ENCODE data around the gene RNASET2.
"Not testable (repeated sequence)": the region's sequence is repeated elsewhere in the genome, so short reads cannot be mapped to it uniquely, and the experiment has no call there.

RNASET2 gene

DNA sequence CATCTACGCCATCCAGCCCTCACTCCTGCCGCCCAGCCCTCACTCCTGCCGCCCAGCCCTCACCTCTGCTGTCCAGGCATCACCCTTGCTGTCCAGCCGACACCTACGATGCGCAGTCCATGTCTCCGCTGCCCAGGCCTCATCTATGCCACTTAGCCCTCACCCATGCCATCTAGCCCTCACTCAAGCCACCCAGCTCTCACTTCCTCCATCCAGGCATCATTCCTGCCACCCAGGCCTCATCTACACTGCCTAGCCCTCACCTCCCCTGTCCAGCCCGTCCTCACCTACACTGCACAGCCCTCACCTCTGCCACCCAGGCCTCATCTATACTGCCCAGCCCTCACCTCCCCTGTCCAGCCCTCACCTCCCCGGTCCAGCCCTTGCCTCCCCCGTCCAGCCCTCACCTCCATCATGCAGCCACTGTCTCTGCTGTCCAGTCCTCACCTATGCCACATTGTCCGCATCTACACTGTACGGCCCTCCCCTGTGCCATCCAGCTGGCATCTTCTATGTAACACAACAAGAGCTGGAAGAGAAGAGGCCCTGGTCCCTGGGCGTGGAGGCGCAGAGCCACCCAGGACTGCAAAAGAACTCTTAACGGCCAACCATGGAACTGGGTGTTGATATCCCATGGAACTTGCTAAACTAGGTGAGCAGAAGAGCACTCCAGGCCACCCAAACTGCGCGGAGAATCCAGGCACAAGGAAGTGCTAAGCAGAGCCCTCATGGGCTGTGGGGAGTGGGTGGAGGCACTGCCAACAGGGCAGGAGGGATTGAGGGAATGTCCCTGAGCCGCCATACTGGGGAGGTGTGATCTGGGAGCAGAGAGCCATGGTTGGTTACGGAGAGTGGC is 31.0 kb downstream of the RNASET2 start:
- no peak for DNase-seq

DNA sequence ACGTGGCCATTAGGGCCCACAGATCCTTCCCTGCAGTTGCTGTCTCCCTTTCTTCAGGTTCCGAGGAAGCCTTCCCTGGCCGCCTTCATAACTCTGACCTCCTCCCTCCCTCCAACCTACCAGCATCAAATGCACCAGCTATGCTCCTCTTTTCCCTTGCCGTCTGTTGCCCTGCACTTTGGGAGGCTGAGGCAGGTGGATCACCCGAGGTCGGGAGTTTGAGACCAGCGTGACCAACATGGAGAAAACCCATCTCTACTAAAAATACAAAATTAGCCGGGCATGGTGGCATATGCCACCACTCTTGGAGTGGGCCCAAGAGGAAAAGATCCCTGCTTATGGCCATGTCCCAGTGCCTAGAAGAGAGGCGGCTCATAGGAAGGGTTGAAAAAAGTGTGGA is 31.8 kb downstream of the RNASET2 start:
- DNase-seq, result no peak

DNA sequence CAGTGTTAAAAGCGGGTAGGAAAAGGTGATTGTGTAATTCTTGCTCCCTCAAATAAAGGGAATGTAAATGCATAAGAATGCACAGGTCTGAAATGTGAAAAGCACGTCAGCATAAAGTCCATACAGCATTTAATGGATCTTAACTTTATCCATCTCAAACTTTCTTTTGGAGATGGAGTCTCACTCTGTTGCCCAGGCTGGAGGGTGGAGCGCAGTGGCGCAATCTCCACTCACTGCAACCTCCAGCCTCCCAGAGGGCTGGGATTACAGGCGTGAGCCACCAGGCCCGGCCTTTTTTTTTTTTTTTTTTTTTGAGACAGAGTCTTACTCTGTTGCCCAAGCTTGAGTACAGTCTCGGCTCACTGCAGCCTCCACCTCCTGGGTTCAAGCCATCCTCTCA is 33.4 kb downstream of the RNASET2 start:
- no peak for DNase-seq

DNA sequence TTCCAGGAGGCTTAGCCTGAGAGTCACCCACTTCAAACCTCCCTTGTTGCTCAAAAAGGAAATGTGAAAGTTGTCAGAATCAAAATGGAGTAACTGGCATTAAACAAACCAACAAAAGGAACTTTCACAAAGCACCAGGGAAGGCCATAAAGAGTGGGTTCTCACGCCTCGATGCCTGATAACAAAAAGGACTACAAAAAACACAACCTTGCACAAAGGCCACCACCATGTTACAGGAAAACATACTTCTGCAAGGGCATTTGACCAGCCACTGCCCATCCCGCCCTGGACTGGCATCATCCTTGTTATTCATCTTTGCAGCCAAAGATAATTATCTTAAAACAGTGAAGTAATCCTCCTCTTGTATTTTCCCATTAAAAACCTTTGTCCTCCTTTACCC is 34.8 kb downstream of the RNASET2 start:
- no peak for DNase-seq

DNA sequence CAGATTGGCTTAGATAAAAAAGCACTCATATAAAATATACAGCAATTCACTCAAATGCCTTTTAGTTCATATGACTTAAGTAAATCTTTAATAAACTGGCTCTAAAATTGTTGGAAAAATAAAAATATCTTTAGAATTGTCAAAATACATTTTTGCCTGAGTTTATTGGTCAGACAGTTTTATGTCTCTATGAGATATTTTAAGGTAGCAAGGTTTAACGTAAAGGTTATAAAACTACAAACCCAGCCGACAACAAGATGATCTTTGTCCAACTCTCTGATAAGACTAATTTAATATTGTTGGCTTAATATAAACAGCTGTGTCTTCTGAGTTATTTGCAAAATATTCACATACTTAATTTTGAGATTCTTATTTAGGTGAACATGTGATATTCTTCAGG is 39.5 kb downstream of the RNASET2 start:
- DNase-seq, result no peak

DNA sequence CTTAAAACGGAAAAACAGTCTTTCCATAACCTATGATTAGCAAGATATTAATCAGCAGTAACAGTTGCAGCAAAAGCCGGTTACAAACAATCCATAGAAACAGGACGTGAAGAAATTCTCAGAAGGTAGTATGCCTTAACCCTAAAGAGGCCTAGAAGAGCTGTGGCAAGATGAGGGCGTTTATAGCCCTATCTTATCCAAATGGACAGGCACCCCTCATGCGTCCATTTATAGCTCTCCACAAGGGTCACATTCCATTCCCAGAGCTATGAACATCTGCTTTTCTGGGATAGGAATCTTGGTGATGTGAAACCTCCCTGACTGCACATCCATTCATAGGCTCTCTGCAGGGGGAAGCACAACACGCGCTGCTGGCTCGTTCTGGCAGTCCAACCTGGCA is 40.9 kb downstream of the RNASET2 start:
- not testable (repeated sequence) for DNase-seq

DNA sequence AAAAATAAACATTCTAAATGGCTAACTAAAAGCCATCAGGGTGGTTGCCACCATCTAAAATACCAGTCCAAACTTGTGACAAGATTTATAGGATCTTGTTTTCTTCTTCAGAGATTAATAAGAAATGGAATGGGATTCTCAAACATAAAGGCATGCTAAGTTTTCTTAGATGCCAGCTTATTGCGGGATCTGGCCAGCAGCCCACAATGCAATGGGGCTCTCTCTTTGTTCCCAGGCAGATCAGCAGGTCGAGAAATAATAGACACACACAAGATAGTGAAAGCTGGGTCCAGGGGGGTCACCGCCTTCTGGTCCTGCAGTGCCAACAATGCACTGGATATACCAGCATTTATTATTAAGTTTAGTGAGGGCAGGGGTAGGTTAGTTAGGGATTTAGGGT is 41.4 kb downstream of the RNASET2 start:
- not testable (repeated sequence) for DNase-seq

DNA sequence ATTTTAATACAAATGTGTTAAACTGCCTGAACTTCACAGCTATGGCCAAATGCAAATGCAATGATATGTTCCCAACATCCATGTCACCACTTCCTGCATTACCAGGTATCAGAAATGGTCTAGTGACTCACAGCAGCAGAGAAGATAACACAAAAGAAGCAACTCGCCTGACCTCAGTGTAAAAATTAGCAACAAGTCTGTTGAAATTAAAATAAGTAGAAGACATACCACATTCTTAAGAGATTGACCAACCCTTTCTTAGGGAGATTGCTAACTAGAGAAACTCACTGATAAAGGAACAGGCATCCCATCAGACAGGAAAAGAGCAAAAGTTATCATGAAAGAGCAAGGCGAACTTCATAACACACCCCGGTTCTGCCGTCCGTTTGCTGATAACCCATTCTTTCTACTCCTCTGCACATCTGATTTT is 45.1 kb downstream of the RNASET2 start:
- DNase-seq, result no peak

DNA sequence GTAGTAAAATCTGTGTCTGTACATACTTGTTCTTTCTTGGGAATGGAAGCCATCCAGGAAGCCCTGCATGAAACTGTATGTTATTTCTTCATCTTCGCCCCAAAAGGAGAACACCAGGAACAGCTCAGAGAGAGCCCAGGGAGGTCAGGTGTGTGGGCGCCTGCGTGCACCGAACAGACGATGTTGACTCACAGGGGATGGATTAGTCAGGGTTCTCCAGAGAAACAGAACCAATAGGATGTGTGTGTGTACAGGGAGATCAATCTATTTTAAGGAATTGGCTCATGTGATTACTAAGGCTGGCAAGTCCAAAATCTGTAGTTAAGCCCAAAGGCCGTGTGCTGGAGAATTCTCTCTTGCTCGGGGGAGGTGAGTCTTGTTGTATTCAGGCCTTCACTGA is 45.7 kb downstream of the RNASET2 start:
- DNase-seq, result no peak

DNA sequence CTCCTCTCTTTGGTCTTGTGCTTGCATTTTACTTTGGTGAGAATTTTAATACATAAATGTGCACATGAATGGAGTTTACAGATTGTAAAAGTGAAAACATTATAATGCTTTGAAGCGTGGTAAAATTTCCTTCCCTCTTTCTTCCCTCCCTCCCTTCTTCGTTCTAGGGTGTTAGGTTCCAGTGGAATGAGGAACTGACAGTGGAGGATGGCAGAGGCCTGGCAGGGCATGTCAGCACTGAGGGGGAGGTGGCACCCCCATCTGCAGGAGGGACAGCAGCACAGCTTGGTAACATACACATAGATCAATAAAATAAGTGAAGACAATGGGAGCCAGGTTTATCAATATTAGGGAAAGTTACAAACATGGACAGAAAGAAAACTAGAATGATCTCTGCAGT is 47.5 kb downstream of the RNASET2 start:
- DNase-seq, result no peak

DNA sequence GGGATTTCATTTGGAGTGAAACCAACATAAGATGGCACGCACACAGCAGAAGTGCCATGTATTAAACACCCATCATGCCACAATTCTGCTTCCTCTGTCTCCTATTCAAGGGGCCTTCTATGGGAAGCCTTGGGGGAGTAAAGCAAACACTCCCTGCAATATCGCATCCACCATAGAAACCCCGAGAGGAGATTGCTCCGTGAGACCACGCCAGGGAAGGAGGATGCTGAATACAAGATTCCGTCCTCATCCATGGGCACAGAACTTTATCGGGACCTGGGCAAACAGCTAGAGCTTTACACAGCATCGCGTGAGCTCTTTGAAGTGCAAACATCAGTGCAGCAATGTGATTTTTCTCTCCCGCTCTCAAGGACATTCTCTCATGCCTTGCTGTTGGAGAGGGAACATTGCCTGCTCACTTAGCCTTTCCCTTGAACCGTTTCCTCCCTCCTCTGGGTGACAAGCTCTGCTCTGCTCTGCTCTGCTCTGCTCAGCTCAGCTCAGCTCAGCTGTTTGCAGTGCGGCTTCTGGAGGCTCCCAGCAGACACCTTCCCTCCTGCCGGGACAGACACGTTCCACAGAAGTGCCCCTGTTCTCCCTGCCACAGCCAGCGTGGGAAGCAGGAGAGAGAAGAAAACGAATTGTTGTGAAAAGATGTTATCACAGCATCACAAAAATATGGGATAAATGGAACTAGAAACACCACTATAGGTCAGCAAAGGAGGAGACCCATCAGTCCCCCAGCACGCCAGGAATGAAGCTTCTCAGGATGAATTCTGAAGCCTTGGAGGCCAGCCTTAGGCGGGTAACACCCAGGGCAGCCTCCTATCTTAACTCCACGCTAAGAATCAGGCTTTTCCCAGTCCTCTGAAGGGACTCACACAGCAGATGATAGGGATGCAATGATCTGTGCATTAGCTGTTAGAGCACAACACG is 48.2 kb downstream of the RNASET2 start:
- no peak for DNase-seq

DNA sequence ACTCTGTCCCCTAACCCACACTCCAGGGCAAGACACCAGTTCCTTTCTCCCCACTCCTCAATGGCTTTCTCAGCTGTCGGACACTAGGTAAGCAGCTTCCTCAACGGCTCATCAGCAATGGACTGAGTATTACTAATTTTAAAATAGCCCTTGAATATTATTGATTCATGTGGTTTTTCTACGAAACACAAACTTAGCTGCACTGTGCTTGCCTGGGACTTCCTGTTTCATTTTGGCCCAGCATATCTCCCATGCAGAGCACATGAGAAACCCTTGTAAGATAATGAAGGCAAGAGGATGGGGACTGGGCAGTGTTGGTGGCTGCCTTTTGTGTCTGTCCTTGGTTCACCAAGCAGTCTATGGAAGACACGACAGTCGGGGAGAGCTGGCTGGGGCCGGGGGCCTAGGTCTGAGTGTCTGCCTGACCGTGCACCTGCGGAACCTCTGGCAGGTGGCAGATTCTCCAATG is 48.9 kb downstream of the RNASET2 start:
- no peak for DNase-seq

DNA sequence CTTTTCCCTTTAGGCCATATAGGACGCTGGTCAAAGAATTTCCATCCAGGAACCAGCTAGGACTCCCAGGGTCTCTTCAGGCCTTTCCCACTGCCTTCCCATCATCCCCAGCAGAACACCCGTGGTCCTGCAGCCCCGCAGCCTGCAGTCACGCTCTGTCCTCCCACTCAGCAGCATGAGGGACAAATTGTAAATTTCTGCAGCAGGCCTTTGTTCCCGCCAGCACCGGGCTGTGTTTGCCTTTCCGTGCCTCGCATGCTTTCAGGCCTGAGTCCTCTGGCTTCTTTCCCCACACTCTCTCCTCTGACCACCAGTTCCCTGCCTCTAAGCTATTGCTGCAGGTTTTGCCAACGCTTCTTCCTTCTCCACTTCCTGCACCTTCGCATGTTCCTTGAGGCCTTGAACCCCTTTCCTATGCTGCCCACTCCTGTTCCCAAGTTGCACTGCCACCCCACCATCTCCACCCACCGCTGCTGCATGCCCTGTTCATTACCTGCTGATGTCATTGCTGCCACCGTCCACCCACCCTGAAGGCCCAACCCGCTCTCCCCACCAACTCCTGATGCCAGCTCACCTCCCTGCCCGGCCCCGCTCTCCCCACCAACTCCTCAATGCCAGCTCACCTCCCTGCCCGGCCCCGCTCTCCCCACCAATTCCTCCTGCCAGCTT is 49.8 kb downstream of the RNASET2 start:
- DNase-seq, result no peak

DNA sequence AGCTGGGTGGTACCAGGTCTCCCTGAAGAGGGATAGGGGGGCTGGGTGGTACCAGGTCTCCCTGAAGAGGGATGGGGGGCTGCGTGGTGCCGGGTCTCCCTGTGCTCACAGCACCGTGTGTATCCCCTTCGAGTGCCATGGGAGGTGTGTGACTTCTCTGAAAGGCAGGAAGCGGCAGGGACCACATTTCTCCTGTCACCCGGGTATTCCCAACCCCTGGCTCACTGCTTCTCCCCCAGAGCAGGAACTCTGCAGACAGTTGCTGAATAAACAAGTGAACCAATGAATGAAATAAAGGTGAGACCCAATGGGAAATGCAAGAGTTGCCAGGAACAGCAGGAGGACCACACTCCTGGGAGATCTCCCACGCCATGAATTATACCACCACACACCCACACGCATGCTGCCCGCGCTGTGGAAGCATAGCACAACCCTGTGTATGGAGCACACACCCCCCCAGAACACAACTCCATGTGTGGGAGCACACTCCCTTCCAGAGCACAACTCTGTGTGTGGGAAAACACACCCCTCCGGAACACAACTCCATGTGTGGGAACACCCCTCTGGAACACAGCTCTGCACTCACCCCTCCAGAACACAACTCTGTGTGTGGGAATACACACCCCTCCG is 50.7 kb downstream of the RNASET2 start:
- no peak for DNase-seq

DNA sequence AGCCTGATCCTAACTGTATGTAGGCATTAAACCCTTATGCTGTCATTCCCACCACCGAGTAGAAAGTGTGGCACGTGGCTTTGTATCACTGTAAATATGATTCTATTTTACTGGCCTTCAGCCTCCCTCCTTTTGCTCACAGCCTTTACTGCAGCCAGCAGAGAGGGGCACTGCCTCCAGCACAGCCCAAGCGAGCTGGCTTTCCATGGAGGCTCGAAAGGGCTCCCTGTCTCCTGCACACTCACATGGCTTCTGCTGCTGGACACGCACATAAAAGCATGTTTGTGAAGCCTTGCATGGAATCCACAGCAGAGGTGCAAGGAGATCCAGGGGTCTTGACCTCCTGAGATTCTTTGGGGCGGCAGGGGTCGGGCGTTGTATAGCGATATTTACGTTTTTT is 51.3 kb downstream of the RNASET2 start:
- no peak for DNase-seq

DNA sequence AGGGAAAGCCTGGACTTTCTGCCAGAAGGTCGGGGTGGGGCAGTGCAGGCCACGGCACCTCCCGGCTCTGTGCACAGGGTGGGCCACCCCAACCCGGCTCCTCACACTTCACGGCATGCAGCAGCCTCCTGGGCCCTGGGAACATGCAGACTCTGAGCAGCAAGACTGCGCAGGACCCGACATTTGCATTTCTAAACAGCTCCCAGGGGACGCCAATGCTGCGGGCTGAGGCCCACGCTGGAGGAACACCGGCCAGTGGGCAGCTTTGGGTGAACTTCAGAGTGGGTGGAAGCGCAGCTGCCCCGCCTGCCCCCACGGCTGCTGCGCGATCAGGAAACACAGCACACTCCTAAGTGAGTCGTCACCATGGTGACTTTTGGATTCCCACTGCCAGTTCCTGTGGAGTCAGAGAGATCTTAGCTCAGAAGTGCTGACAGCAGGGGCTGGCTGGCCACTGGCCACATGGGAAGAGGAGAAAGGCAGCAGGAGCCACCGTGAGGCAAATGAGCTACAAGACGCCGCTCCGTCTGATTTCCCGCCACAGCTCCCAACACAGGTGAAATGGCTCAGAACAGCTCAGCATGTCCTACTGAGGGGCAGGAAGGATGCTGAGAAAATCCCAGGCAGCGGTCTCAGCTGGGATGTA is 52.1 kb downstream of the RNASET2 start:
- DNase-seq, result no peak

DNA sequence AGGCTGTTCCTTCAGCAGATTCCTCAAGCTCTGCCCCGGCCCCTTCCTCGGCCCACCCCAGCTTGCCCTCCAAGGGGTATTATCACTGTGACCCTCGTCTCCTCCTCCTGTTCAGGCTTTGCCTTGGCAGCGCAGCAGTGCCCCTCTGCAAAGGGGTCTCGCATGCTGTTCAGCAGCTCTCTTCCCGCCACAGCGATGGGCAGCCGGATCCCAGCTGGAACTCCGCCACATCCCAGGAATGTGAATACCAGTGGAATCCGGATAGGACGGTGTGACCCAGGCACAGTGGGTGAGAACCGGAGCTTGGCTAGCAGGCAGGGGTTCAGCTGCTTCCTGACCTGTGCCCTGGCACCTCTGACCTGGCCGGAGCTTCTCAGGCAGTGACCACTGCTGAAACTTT is 52.9 kb downstream of the RNASET2 start:
- no peak for DNase-seq

DNA sequence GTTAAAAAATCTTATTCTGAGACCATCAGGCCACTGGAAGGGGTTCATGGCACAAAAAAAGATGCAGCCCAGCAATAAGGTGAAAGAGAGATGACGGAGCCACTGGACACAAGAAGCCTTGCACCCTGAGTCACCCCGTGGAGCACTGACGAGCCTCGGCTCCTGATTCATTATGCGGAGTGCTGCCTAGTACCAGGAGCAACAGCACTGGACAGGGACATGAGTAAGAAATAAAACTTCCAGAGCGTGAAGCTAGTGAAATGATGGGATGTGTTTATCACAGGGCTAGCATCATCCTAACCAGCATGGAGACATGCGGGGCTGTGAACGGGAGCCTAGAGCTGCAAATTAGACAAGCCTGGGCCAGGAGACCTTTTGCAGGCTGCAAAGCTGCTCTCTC is 53.3 kb downstream of the RNASET2 start:
- DNase-seq, result no peak

DNA sequence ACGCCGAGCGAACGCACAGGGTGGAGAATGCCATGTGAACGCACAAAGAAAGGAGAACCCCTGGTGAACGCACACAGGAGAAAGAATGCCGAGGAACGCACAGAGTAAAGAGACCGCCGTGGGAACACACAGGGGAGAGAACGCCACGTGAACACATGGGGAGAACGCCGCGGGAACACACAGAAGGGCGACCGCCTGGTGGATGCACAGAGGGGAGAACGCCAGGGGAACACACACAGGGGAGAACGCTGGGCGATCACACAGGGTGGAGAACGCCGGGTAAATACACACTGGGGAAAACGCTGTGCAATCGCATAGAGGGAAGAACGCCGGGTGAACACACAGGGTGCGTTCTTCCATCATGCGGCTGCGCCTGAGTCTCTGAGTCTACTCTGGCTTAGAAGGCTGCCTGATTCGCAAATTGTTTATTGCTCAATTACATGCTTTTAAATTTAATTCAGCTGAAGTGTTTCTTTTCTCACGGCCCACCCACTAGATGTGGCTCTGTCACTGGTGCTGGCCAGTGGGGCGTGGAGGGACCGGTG is 54.1 kb downstream of the RNASET2 start:
- DNase-seq, result no peak

DNA sequence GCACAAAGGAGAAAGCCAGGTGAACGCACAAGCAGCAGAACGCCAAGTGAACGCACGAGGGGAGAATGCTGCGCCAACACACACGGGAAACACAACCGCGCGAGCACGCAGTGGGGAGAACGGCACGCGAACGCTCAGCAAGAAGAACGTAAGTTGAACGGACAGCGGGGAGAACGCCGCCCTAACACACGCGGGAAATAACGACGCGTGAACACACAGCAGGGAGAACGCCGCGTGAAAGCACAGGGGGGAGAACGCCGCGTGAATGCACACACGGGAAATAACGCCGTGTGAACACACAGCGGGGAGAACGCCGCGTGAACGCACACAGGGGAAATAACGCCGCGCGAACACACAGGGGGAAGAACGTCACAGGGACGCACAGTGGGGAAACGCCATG is 54.7 kb downstream of the RNASET2 start:
- DNase-seq, result no peak

DNA sequence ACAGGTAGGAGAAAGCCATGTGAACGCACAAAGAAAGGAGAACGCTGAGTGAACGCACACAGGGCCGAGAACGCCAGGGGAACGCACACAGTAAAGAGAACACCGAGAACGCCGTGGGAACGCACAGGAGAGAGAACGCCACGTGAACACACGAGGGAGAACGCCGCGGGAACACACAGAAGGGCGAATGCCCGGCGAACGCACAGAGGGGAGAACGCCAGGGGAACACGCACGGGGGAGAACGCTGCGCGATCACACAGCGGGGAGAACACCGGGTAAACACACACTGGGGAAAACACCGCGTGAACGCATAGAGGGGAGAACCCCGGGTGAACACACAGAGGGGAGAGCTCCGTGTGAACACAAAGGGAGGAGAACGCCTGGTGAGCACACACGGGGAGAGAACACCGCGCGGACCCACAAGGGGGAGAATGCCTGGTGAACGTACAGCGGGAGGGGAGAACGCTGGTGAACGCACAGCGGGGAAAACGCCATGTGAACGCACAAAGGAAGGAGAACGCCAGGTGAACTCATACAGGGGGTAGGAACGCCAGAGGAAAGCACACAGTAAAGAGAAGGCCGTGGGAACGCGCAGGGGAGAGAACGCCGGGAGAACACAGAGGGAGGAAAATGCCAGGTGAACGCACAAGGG is 55.3 kb downstream of the RNASET2 start:
- DNase-seq, result no peak

Measured in EL (cell line).